OCI-LY1 (cell line): Measurements from ENCODE around the gene MAMDC2.

ENCODE experiments used
- H2AFZ ChIP-seq: fragments of 200-600 bp; sonication (generic), shearing (Covaris generic); 2 replicates; pipeline ENCODE4 v1.6.0; 2014; ENCODE audit warnings: antibody characterized with exemption, mild to moderate bottlenecking, low read length
- H3F3A ChIP-seq: fragments of 200-600 bp; sonication (generic), shearing (Covaris generic); 2 replicates; pipeline ENCODE4 v1.6.0; 2014; ENCODE audit warnings: mild to moderate bottlenecking, antibody characterized with exemption, low read length, moderate library complexity; ENCODE audit not compliant: insufficient read depth
- H3K27ac ChIP-seq: fragments of 200-600 bp; sonication (generic); 2 replicates; pipeline ENCODE4 v1.5.1; 2014; ENCODE audit warnings: low read length, mixed run types, mild to moderate bottlenecking, low read depth; ENCODE audit not compliant: poor library complexity, severe bottlenecking
- H3K27me3 ChIP-seq: fragments of 200-600 bp; sonication (generic); 2 replicates; pipeline ENCODE4 v1.6.0; 2014; ENCODE audit warnings: antibody characterized with exemption, mild to moderate bottlenecking, low read length, moderate library complexity; ENCODE audit not compliant: insufficient read depth
- H3K36me3 ChIP-seq: fragments of 200-600 bp; sonication (generic); 2 replicates; pipeline ENCODE4 v1.6.1; 2014; ENCODE audit warnings: mild to moderate bottlenecking, antibody characterized with exemption, low read length, moderate library complexity, mixed read lengths; ENCODE audit not compliant: insufficient read depth
- H3K4me1 ChIP-seq: fragments of 200-600 bp; sonication (generic); 2 replicates; pipeline ENCODE4 v1.5.1; 2014; ENCODE audit warnings: mild to moderate bottlenecking, low read length, moderate library complexity; ENCODE audit not compliant: insufficient read depth, severe bottlenecking
- H3K4me2 ChIP-seq: fragments of 200-600 bp; sonication (generic), shearing (Covaris generic); 2 replicates; pipeline ENCODE4 v1.6.1; 2014; ENCODE audit warnings: low read length
- H3K4me3 ChIP-seq: fragments of 200-600 bp; sonication (generic); 2 replicates; pipeline ENCODE4 v1.5.1; 2014; ENCODE audit warnings: low read length, low read depth, mild to moderate bottlenecking, mixed read lengths; ENCODE audit not compliant: poor library complexity, severe bottlenecking
- H3K79me2 ChIP-seq: fragments of 200-600 bp; shearing (Covaris generic); 2 replicates; pipeline ENCODE4 v1.6.1; 2016; ENCODE audit warnings: mixed run types, low read length, mixed read lengths; ENCODE audit not compliant: insufficient read depth
- H3K9ac ChIP-seq: fragments of 200-600 bp; sonication (generic), shearing (Covaris generic); 2 replicates; pipeline ENCODE4 v1.6.1; 2014; ENCODE audit warnings: mild to moderate bottlenecking, low read length, mixed read lengths
- H3K9me2 ChIP-seq: fragments of 200-600 bp; sonication (generic), shearing (Covaris generic); 2 replicates; pipeline ENCODE4 v1.6.1; 2014; ENCODE audit warnings: low read depth, mild to moderate bottlenecking, low read length, mixed read lengths
- H3K9me3 ChIP-seq: fragments of 200-600 bp; shearing (Covaris generic); 2 replicates; pipeline ENCODE4 v1.6.1; 2014; ENCODE audit warnings: low read length, mixed read lengths
- H4K20me1 ChIP-seq: fragments of 200-600 bp; sonication (generic), shearing (Covaris generic); 2 replicates; pipeline ENCODE4 v1.6.0; 2016; ENCODE audit warnings: mild to moderate bottlenecking, low read length; ENCODE audit not compliant: insufficient read depth
- CTCF ChIP-seq: fragments of 200-600 bp; sonication (generic), shearing (Covaris generic); IDR thresholded peaks from 2 replicates; pipeline ENCODE4 v1.5.1; 2017; ENCODE audit warnings: mild to moderate bottlenecking, antibody characterized with exemption, low read length, moderate library complexity, mixed read lengths
- EZH2 ChIP-seq: fragments of 200-600 bp; sonication (generic), shearing (Covaris generic); IDR thresholded peaks from 2 replicates; pipeline ENCODE4 v1.8.0; 2017; ENCODE audit warnings: borderline replicate concordance, mixed run types, mild to moderate bottlenecking, antibody characterized with exemption, low read length, moderate library complexity, mixed read lengths

Gene MAMDC2

GRCh38 chr9:70125621-70126263, 82.1 kb downstream of the MAMDC2 start:
- Histone ChIP-seq H3F3A (no peaks in the 10 kb centered on the region), H3K36me3 (no peaks in the 10 kb centered on the region), H3K9ac (no peak overlapping the region), H3K27ac (no peak overlapping the region), H3K27me3 (no peaks in the 10 kb centered on the region), H3K9me2 (no peaks in the 10 kb centered on the region), H3K4me2 (no peak overlapping the region), H3K79me2 (no peaks in the 10 kb centered on the region), H3K4me1 (no peaks in the 10 kb centered on the region), H2AFZ (no peak overlapping the region), H4K20me1 (no peaks in the 10 kb centered on the region), H3K4me3 (no peak overlapping the region), H3K9me3 (no peaks in the 10 kb centered on the region)
- TF ChIP-seq EZH2 = no peak
- no peak for TF ChIP-seq CTCF

GRCh38 chr9:70127036-70127435, 83.4 kb downstream of the MAMDC2 start:
- Histone ChIP-seq H3K4me3 (no peak overlapping the region), H3K36me3 (no peaks in the 10 kb centered on the region), H3K4me2 (no peak overlapping the region), H3K27ac (no peak overlapping the region), H3F3A (no peaks in the 10 kb centered on the region), H4K20me1 (no peaks in the 10 kb centered on the region), H3K4me1 (no peaks in the 10 kb centered on the region), H3K79me2 (no peaks in the 10 kb centered on the region), H2AFZ (no peak overlapping the region), H3K27me3 (no peaks in the 10 kb centered on the region), H3K9me2 (no peaks in the 10 kb centered on the region), H3K9ac (no peak overlapping the region), H3K9me3 (no peaks in the 10 kb centered on the region)
- no peak for TF ChIP-seq CTCF
- TF ChIP-seq EZH2 = no peak

- Histone ChIP-seq H3K4me2 (no peak overlapping the region), H3F3A (no peaks in the 10 kb centered on the region), H3K9ac (no peak overlapping the region), H3K79me2 (no peaks in the 10 kb centered on the region), H2AFZ (no peak overlapping the region), H3K9me2 (no peaks in the 10 kb centered on the region), H3K9me3 (no peaks in the 10 kb centered on the region), H3K27me3 (no peaks in the 10 kb centered on the region), H3K27ac (no peak overlapping the region), H3K36me3 (no peaks in the 10 kb centered on the region), H4K20me1 (no peaks in the 10 kb centered on the region), H3K4me1 (no peaks in the 10 kb centered on the region), H3K4me3 (no peak overlapping the region)
- TF ChIP-seq EZH2 (no peak), CTCF (no peak)
These were observed 84.1 kb downstream of the MAMDC2 start for GRCh38 chr9:70127540-70128416.
